OCI-LY3 (cell line): ENCODE data around the gene PPP2R5C.

ENCODE experiments used
- H2AFZ ChIP-seq: fragments of 200-600, 300-600 bp; shearing (Covaris generic); 2 replicates; pipeline ENCODE4 v1.6.0; 2014; ENCODE audit warnings: antibody characterized with exemption, low read depth, low read length
- H3K27ac ChIP-seq: fragments of 200-600, 300-600 bp; sonication (generic); 2 replicates; pipeline ENCODE4 v1.5.1; 2014; ENCODE audit warnings: mild to moderate bottlenecking, low read length, moderate library complexity, mixed read lengths
- H3K27me3 ChIP-seq: fragments of 200-600, 300-600 bp; sonication (generic); 2 replicates; pipeline ENCODE4 v1.6.1; 2014; ENCODE audit warnings: low read depth, low read length, mixed read lengths
- H3K36me3 ChIP-seq: fragments of 200-600, 300-600 bp; sonication (generic); replicated peaks from 2 replicates; pipeline ENCODE3; 2014; ENCODE audit warnings: low read depth, low read length, mixed read lengths
- H3K4me1 ChIP-seq: fragments of 300-600, 200-600 bp; sonication (generic); 2 replicates; pipeline ENCODE4 v1.6.1; 2014; ENCODE audit warnings: low read length, mixed read lengths
- H3K4me2 ChIP-seq: fragments of 200-600, 300-600 bp; sonication (generic); 2 replicates; pipeline ENCODE4 v1.6.1; 2014; ENCODE audit warnings: low read length, mixed read lengths
- H3K4me3 ChIP-seq: fragments of 300-600, 200-600 bp; sonication (generic); 2 replicates; pipeline ENCODE4 v1.5.1; 2014; ENCODE audit warnings: antibody characterized with exemption, mild to moderate bottlenecking, low read length, moderate library complexity
- H3K79me2 ChIP-seq: fragments of 300-600, 200-600 bp; shearing (Covaris generic); 2 replicates; pipeline ENCODE4 v1.6.1; 2014; ENCODE audit warnings: mild to moderate bottlenecking, low read length, mixed read lengths
- H3K9ac ChIP-seq: fragments of 300-600, 200-600 bp; shearing (Covaris generic); 2 replicates; pipeline ENCODE4 v1.6.0; 2014; ENCODE audit warnings: mild to moderate bottlenecking, low read length, moderate library complexity
- H3K9me3 ChIP-seq: fragments of 200-600, 300-600 bp; shearing (Covaris generic); 2 replicates; pipeline ENCODE4 v1.6.1; 2014; ENCODE audit warnings: low read length, mixed read lengths; ENCODE audit not compliant: insufficient read depth
- H4K20me1 ChIP-seq: fragments of 200-600, 300-600 bp; sonication (generic); 2 replicates; pipeline ENCODE4 v1.6.1; 2016; ENCODE audit warnings: low read length, mixed read lengths; ENCODE audit not compliant: insufficient read depth
- EZH2phosphoT487 ChIP-seq: fragments of 200-600 bp; shearing (Covaris generic); IDR thresholded peaks from 2 replicates; pipeline ENCODE4 v1.6.1; 2018; ENCODE audit warnings: antibody characterized with exemption, mixed run types, low read depth
- TF ChIP-seq, protein P1 (sequence below): fragments of 200-600, 300-600 bp; sonication (generic); IDR thresholded peaks from 2 replicates; pipeline ENCODE4 v1.5.1; 2014; ENCODE audit warnings: antibody characterized with exemption, low read length, low read depth

The PPP2R5C gene

GRCh38 chr14:101879529-101880336, 118.2 kb downstream of the PPP2R5C start:
- TF ChIP-seq EZH2phosphoT487 = no peak
- TF ChIP-seq, protein P1, sequence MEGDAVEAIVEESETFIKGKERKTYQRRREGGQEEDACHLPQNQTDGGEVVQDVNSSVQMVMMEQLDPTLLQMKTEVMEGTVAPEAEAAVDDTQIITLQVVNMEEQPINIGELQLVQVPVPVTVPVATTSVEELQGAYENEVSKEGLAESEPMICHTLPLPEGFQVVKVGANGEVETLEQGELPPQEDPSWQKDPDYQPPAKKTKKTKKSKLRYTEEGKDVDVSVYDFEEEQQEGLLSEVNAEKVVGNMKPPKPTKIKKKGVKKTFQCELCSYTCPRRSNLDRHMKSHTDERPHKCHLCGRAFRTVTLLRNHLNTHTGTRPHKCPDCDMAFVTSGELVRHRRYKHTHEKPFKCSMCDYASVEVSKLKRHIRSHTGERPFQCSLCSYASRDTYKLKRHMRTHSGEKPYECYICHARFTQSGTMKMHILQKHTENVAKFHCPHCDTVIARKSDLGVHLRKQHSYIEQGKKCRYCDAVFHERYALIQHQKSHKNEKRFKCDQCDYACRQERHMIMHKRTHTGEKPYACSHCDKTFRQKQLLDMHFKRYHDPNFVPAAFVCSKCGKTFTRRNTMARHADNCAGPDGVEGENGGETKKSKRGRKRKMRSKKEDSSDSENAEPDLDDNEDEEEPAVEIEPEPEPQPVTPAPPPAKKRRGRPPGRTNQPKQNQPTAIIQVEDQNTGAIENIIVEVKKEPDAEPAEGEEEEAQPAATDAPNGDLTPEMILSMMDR = no peak
- H3K27ac ChIP-seq = peak overlapping the region; percentile 93
- peaks cover 27% of the 10 kb centered on the region for H3K36me3 ChIP-seq

DNA sequence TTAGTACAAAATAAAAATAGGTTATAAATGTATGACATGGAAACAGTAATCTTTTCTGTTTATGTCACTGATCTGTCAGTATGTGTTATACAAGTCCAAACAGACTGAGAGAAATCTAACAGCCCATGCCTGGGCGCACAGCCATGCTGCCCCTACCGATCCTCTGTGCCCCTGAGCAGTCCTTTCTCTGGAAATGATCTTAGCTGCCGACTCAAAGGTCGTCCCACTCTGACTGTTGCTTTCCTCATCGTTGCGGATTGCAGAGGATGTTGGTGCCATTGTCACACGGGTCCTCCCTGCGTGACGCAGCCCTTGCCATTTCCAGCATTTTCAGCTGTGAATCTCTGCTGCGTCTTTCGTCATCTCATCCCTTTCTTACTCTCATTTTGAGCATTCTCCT, 119.9 kb downstream of the PPP2R5C start:
- H3K27ac ChIP-seq = no peak overlapping the region
- peaks cover 41% of the 10 kb centered on the region for H3K79me2 ChIP-seq
- H3K4me1 ChIP-seq = peaks cover 42% of the 10 kb centered on the region
- no peak overlapping the region for H3K4me2 ChIP-seq
- TF ChIP-seq, protein P1 = no peak
- TF ChIP-seq EZH2phosphoT487 = no peak
- no peaks in the 10 kb centered on the region for H3K27me3 ChIP-seq
- H3K9me3 ChIP-seq = no peaks in the 10 kb centered on the region
- H3K4me3 ChIP-seq = no peak overlapping the region
- H2AFZ ChIP-seq = no peak overlapping the region
- H3K9ac ChIP-seq = no peak overlapping the region
- H4K20me1 ChIP-seq = no peaks in the 10 kb centered on the region
- peaks cover 36% of the 10 kb centered on the region for H3K36me3 ChIP-seq

More at GRCh38 chr14:101879529-101880336, 118.2 kb downstream of the PPP2R5C start:
- peak overlapping the region; percentile 64 for H3K4me2 ChIP-seq
- no peak overlapping the region for H2AFZ ChIP-seq
- no peaks in the 10 kb centered on the region for H3K27me3 ChIP-seq
- H3K4me3 ChIP-seq = peak overlapping the region; percentile 30; the same call in 1 of the 2 replicates
- peak overlapping the region; percentile 38; the same call in 1 of the 2 replicates for H3K9ac ChIP-seq
- H4K20me1 ChIP-seq = no peaks in the 10 kb centered on the region
- H3K79me2 ChIP-seq = peaks cover 52% of the 10 kb centered on the region
- H3K4me1 ChIP-seq = peaks cover 58% of the 10 kb centered on the region
- H3K9me3 ChIP-seq = no peaks in the 10 kb centered on the region

GRCh38 chr14:101882141-101882935, 120.8 kb downstream of the PPP2R5C start:
- H3K79me2 ChIP-seq = peaks cover 37% of the 10 kb centered on the region

More at GRCh38 chr14:101882141-101882935, 120.8 kb downstream of the PPP2R5C start:
- H3K36me3 ChIP-seq = peaks cover 39% of the 10 kb centered on the region
- H3K9ac ChIP-seq = no peak overlapping the region
- H3K9me3 ChIP-seq = no peaks in the 10 kb centered on the region
- no peaks in the 10 kb centered on the region for H4K20me1 ChIP-seq
- H3K4me3 ChIP-seq = no peak overlapping the region
- TF ChIP-seq EZH2phosphoT487 = no peak
- TF ChIP-seq, protein P1 = no peak
- H3K27me3 ChIP-seq = no peaks in the 10 kb centered on the region
- H2AFZ ChIP-seq = no peak overlapping the region
- H3K4me1 ChIP-seq = peaks cover 36% of the 10 kb centered on the region
- no peak overlapping the region for H3K27ac ChIP-seq
- H3K4me2 ChIP-seq = no peak overlapping the region
